KOPT-K1 (cell line): ENCODE data around the gene PPP6R1.
"Not testable (repeated sequence)": the region's sequence is repeated elsewhere in the genome, so short reads cannot be mapped to it uniquely, and the experiment has no call there.

Experiments used
- H3K27ac ChIP-seq: fragments of 200-600 bp; sonication (generic); 2 replicates; pipeline ENCODE4 v1.5.1; 2016; ENCODE audit warnings: antibody characterized with exemption, mild to moderate bottlenecking, low read depth, low read length; ENCODE audit not compliant: poor library complexity, severe bottlenecking
- H3K36me3 ChIP-seq: fragments of 200-600 bp; sonication (generic); 2 replicates; pipeline ENCODE4 v1.5.1; 2017; ENCODE audit warnings: antibody characterized with exemption, mild to moderate bottlenecking, low read length, moderate library complexity; ENCODE audit not compliant: insufficient read depth
- H3K9me3 ChIP-seq: fragments of 200-600 bp; sonication (generic); 2 replicates; pipeline ENCODE4 v1.5.1; 2017; ENCODE audit warnings: antibody characterized with exemption, low read length, mild to moderate bottlenecking; ENCODE audit not compliant: insufficient read depth, poor library complexity, severe bottlenecking

PPP6R1 gene

DNA sequence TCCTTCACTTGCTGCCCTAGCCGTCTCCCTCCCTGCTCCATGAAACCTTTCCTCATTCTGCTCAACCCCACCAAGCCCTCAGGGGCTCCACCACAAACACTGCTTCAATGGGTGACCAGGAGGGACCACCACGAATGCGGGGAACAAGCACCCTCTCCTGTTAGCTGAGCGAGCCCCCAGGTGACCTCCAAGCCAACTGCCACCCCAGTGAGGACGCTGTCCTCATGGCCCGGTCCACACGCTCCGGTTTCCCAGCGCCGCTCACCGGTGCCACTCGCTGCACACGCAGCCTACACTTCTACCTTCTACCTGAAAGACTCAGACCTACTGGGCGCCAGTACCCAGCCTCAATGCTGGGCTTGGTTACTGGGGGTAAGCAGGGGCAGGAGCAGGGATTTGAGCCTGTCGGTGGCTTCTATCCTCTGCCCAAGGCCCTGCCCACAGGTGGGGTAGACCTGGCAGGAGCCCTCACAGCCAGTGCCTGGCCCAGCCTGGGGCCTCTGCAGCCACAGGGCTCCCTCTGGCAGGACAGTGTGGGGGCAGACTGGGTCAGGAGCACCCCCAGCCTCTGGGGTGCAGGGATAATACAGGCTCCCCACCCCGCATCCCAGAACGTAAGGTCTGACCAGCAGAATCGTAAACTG lies 29.6 kb downstream of the PPP6R1 start:
- Histone ChIP-seq H3K27ac (no peak overlapping the region), H3K9me3 (no peaks in the 10 kb centered on the region), H3K36me3 (peaks cover 93% of the 10 kb centered on the region)

DNA sequence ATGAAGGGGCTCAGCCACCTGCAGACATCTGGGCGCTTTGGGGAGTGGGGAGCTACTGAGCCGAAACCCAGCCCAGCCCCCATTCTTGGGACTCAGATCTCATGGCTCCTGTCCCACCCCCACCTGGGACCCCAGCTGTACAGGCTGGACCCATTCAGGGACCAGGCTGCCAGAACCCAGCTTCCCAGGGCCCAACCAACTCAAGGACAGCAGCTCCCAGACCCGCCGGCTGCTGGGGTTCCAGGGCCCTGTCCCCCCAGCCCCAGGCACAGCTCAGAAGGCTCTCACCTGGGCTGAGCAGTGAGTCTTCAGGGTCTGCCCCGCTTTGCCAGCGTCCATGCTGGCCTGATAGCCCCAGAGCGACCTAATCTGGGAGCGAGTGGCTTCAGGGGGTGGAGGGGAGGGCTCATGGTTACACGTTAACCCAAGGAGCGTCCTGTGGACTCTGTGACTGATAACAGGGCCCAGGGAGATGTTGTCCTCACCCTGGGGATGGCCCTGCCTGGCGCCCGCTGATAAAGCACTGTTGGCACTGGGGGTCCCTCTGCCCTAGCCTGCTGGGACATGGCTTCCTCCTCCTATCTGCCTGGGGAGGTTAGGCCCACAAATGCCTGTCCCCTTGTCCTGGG lies 30.3 kb downstream of the PPP6R1 start, which contains the start of gene TMEM86B:
Gene TMEM86B, minus strand, starts transcription at position 361 of the 629 bp plus-strand sequence. Its CDS starts 22 bp downstream, at position 339.
- H3K9me3 ChIP-seq, result no peaks in the 10 kb centered on the region
- peaks cover 93% of the 10 kb centered on the region for H3K36me3 ChIP-seq
- no peak within 1 kb of the TSS for H3K27ac ChIP-seq

GRCh38 chr19:55228015-55228391 lies 30.8 kb downstream of the PPP6R1 start:
- H3K9me3 ChIP-seq, result no peaks in the 10 kb centered on the region
- no peak overlapping the region for H3K27ac ChIP-seq
- peaks cover 93% of the 10 kb centered on the region for H3K36me3 ChIP-seq

GRCh38 chr19:55227241-55228014 lies 31.4 kb downstream of the PPP6R1 start:
- Histone ChIP-seq H3K27ac (no peak overlapping the region), H3K36me3 (peaks cover 90% of the 10 kb centered on the region), H3K9me3 (no peaks in the 10 kb centered on the region)

- no peak overlapping the region for H3K27ac ChIP-seq
- peaks cover 83% of the 10 kb centered on the region for H3K36me3 ChIP-seq
- no peaks in the 10 kb centered on the region for H3K9me3 ChIP-seq
These were observed 32.0 kb downstream of the PPP6R1 start for GRCh38 chr19:55226788-55227187.

- Histone ChIP-seq H3K9me3 (no peaks in the 10 kb centered on the region), H3K36me3 (peaks cover 79% of the 10 kb centered on the region), H3K27ac (no peak overlapping the region)
These were observed 32.5 kb downstream of the PPP6R1 start for GRCh38 chr19:55226273-55226672.

GRCh38 chr19:55225415-55225958 lies 33.3 kb downstream of the PPP6R1 start:
- H3K27ac ChIP-seq, result no peak overlapping the region
- H3K9me3 ChIP-seq, result no peaks in the 10 kb centered on the region
- peaks cover 76% of the 10 kb centered on the region for H3K36me3 ChIP-seq

DNA sequence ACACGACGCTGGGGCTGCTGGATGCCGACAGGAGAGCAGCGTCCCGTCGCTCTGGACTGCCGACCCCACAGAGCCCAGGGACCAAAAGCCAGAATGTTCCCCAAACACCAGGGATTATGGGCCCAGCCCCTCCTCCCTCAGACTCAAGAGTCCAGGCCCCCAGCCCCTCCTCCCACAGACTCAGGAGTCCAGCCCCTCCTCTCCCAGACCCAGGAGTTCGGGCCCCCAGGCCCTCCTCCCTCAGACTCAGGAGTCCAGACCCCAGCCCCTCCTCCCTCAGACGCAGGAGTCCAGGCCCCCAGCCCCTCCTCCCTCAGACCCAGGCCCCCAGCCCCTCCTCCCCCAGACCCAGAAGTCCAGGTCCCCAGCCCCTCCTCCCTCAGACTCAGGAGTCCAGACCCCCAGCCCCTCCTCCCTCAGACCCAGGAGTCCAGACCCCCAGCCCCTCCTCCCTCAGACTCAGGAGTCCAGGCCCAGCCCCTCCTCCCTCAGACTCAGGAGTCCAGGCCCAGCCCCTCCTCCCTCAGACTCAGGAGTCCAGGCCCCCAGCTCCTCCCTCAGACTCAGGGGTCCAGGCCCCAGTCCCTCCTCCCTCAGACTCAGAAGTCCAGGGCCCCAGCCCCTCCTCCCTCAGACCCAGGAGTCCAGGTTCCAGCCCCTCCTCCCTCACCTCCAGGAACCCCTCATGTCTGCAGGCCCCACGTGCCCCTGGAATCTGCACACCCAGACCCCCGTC lies 34.0 kb downstream of the PPP6R1 start:
- H3K27ac ChIP-seq, H3K9me3 ChIP-seq: not testable (repeated sequence)
- H3K36me3 ChIP-seq, result peaks cover 70% of the 10 kb centered on the region

- Histone ChIP-seq H3K27ac (no peak overlapping the region), H3K9me3 (no peaks in the 10 kb centered on the region), H3K36me3 (peaks cover 63% of the 10 kb centered on the region)
These were observed 34.7 kb downstream of the PPP6R1 start for GRCh38 chr19:55224038-55224665.

- Histone ChIP-seq H3K27ac (no peak overlapping the region), H3K36me3 (peaks cover 56% of the 10 kb centered on the region), H3K9me3 (no peaks in the 10 kb centered on the region)
These were observed 35.4 kb downstream of the PPP6R1 start for GRCh38 chr19:55223291-55224037.

DNA sequence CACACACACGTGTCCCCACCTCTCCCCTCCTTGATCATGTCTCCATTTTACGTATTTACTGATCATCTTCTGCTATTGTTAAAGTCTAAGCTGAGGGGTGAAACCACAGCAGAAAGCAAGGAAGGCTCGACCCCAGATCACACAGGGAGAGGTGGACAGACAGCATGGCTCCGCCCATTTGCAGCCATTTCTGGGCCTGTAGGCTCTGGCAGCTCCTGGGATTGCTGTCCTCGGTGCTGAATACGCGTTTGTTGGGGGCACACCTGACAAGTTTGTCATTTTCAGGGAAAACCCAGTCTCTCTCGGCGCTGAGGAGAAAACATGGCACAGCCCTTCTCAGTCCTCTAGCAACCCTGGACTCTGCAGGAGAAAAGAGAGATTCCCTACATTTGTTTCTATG lies 38.3 kb downstream of the PPP6R1 start:
- Histone ChIP-seq H3K27ac (no peak overlapping the region), H3K9me3 (no peaks in the 10 kb centered on the region), H3K36me3 (peaks cover 27% of the 10 kb centered on the region)

DNA sequence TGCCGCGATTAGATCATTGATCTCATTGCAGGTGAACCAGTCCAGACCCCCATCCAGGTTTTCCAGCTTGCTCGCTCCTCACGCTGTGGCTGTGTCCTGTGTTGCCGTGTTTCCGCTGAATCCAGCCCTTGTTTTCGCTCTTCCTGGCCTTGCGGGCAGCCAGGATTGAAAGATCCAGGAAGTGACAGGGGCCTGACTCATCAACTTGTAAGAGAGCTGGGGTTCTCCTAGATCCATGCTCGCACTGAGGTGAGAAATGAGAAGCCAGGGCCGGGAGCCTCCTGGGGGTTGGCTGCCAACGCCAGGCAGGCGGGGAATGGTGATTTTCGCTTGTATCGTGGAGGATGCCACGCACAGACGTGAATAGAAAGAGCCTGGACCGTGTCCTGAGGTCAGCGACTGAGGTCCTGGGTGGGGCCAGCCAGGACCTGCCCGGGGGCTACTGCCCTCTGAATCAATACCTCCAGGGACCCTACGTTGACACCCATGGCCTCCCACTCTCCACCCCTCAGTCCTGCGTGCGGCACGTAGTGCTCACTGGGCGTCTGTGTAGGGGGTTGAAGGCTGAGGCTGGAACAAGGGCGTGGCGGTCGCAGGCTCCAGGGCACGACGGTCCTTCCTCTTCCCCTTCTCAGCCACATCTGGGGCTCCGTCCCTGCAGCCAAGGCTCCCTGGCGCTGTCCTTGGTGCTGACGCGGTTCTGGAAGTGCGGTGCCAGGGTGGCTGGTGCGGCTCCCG lies 42.2 kb downstream of the PPP6R1 start:
- Histone ChIP-seq H3K9me3 (peaks cover 9% of the 10 kb centered on the region), H3K36me3 (peaks cover 5% of the 10 kb centered on the region; the same call in 1 of the 2 replicates), H3K27ac (no peak overlapping the region)

- Histone ChIP-seq H3K9me3 (peaks cover 9% of the 10 kb centered on the region), H3K27ac (no peak overlapping the region), H3K36me3 (no peaks in the 10 kb centered on the region)
These were observed 45.3 kb downstream of the PPP6R1 start for GRCh38 chr19:55213547-55213946.
